Neutrophil (primary cell): ENCODE results near the gene ENG.

ENCODE experiments used
- H3K27ac ChIP-seq: fragments of 200-600 bp; sonication (generic); 2 replicates; pipeline ENCODE4 v1.5.1; 2016; ENCODE audit warnings: mild to moderate bottlenecking, moderate library complexity
- H3K27me3 ChIP-seq: fragments of 200-600 bp; sonication (generic); 2 replicates; pipeline ENCODE4 v1.6.0; 2016; ENCODE audit warnings: mild to moderate bottlenecking
- H3K36me3 ChIP-seq: fragments of 200-600 bp; sonication (generic); 2 replicates; pipeline ENCODE4 v1.5.1; 2017
- H3K4me1 ChIP-seq, 2 experiments: fragments of 200-600 bp in 1 of 2; sonication (generic) in 1 of 2; 1 replicate in 1 of 2; 2 replicates in 1 of 2; pipeline versions ENCODE4 v1.5.1 to v1.6.1; 2013 to 2016; ENCODE audit warnings: low read depth in 1 of 2, low read length in 1 of 2, mild to moderate bottlenecking in 1 of 2, moderate library complexity in 1 of 2; ENCODE audit not compliant: control insufficient read depth in 1 of 2, insufficient read depth in 1 of 2
- H3K4me3 ChIP-seq, 2 experiments: fragments of 200-600 bp in 1 of 2; sonication (generic) in 1 of 2; 1 replicate in 1 of 2; 2 replicates in 1 of 2; pipeline ENCODE4 v1.5.1; 2013 to 2016; ENCODE audit warnings: low read depth in 1 of 2, low read length in 1 of 2, mild to moderate bottlenecking in 1 of 2, moderate library complexity in 1 of 2
- H3K9me3 ChIP-seq: fragments of 200-600 bp; sonication (generic); 2 replicates; pipeline ENCODE4 v1.5.1; 2016
- CTCF ChIP-seq: fragments of 200-600 bp; sonication (generic); IDR thresholded peaks from 2 replicates; pipeline ENCODE4 v1.5.1; 2016; ENCODE audit warnings: antibody characterized with exemption

ENG gene

GRCh38 chr9:127776195-127776923 is 78.1 kb downstream of the ENG start:
- peaks cover 76 to 91% of the 10 kb centered on the region in 2 experiments for H3K4me1 ChIP-seq
- H3K27ac ChIP-seq = peak overlapping the region; percentile 90
- TF ChIP-seq CTCF = peak; percentile 34
- H3K36me3 ChIP-seq = peaks cover 46% of the 10 kb centered on the region
- H3K9me3 ChIP-seq = no peaks in the 10 kb centered on the region
- H3K27me3 ChIP-seq = no peaks in the 10 kb centered on the region
- H3K4me3 ChIP-seq = peak overlapping the region; percentile 78 to 97

GRCh38 chr9:127773981-127774380 is 80.5 kb downstream of the ENG start:
- no peak for TF ChIP-seq CTCF
- Histone ChIP-seq H3K27me3 (no peaks in the 10 kb centered on the region), H3K4me3 (no peak overlapping the region), H3K27ac (peak overlapping the region; percentile 88), H3K36me3 (peaks cover 63% of the 10 kb centered on the region), H3K9me3 (no peaks in the 10 kb centered on the region), H3K4me1 (peaks cover 77 to 87% of the 10 kb centered on the region in 2 experiments)

DNA sequence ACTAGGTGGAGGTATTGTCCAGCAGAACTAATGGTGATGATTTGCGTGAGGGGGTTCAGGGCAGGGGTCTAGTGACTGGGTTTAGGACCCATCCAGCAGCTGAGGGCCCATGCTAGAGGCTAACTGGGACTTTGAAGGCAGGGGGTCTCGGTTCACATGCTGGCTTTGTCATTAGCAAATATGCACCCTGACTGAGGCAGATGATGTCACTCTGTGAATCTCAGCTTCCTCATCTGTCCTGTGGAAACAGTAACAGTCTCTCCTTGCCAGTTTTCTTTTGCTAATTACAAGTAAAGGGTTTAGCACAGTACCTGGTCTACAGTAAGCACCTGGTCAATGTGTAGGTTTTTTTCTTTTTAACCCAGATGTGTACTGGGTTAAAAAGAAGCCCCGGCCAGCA is 81.2 kb downstream of the ENG start:
- H3K4me3 ChIP-seq = no peak overlapping the region
- peaks cover 70% of the 10 kb centered on the region for H3K36me3 ChIP-seq
- H3K27me3 ChIP-seq = no peaks in the 10 kb centered on the region
- peaks cover 80 to 89% of the 10 kb centered on the region in 2 experiments for H3K4me1 ChIP-seq
- H3K27ac ChIP-seq = peak overlapping the region; percentile 88
- TF ChIP-seq CTCF = no peak
- no peaks in the 10 kb centered on the region for H3K9me3 ChIP-seq

DNA sequence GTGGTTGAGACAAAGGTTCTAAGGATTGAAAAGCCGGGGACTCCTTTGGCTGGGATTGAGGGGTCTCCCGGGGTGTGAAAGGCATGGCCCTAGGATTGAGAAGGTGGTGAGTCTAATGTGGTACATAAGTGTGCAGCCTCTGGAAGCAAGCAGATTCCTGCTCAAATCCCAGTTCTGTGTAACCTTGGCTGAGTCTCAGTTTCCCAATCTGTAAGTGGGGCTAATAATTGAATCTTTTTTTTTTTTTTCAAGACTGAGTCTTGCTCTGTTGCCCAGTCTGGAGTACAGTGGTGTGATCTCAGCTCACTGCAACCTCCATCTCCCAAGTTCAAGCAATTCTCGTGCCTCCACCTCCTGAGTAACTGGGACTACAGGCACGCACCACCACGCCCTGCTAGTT is 81.9 kb downstream of the ENG start:
- H3K36me3 ChIP-seq = peaks cover 77% of the 10 kb centered on the region
- peak overlapping the region; percentile 88 for H3K27ac ChIP-seq
- no peaks in the 10 kb centered on the region for H3K27me3 ChIP-seq
- H3K9me3 ChIP-seq = no peaks in the 10 kb centered on the region
- TF ChIP-seq CTCF = no peak
- H3K4me1 ChIP-seq = peaks cover 86 to 89% of the 10 kb centered on the region in 2 experiments
- no peak overlapping the region for H3K4me3 ChIP-seq

DNA sequence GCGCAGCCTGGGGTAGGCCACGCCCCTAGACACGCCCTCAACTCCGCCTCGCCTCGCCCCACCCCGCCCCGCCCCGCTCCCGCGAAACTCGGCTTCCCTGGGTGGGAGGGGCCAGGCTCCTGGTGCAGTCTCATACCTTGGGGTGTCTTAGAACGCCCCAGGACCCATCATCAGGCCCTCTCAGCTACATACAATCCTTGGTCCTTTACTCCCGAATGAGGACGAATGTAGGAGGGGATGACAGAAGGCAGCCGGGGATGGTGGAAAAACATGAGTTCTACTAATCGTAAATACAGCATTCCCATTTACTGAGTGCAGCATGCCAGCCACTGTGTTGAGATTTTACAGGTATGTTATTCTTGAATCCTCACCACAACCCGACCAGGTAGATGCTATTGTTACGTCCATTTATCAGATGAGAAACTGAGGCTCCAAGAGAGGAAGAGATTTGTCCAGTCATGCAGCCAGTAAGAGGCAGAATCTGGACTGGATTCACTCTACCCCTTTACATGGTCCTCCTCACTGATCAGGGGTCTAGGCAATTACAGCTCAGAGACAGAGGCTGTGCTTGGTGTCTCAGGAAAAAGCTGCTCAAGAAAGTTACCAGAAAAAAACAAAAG is 82.8 kb downstream of the ENG start:
- H3K36me3 ChIP-seq = peaks cover 85% of the 10 kb centered on the region
- peaks cover 85 to 91% of the 10 kb centered on the region in 2 experiments for H3K4me1 ChIP-seq
- no peaks in the 10 kb centered on the region for H3K27me3 ChIP-seq
- no peak for TF ChIP-seq CTCF
- H3K4me3 ChIP-seq = peak overlapping the region; percentile 79 to 80
- H3K9me3 ChIP-seq = no peaks in the 10 kb centered on the region
- peak overlapping the region; percentile 88 for H3K27ac ChIP-seq
